GM23248 (cell line): Measurements from ENCODE around the gene DOCK6.

Source experiments
- EZH2 ChIP-seq: fragments of 200-600 bp; sonication (generic); IDR thresholded peaks from 2 replicates; pipeline ENCODE4 v1.6.1; 2018; ENCODE audit warnings: antibody characterized with exemption, mild to moderate bottlenecking; ENCODE audit not compliant: insufficient read depth, poor library complexity, severe bottlenecking
- EZH2phosphoT487 ChIP-seq: fragments of 200-600 bp; sonication (generic); IDR thresholded peaks from 2 replicates; pipeline ENCODE4 v1.6.1; 2018; ENCODE audit warnings: antibody characterized with exemption, moderate library complexity, mild to moderate bottlenecking, low read depth; ENCODE audit not compliant: insufficient read depth

- TF ChIP-seq EZH2phosphoT487 (no peak), EZH2 (no peak)
Measured at GRCh38 chr19:11246941-11247340, 15.4 kb downstream of the DOCK6 start.
